ENCODE results near the gene SLC43A2. TPM values are rescaled to one million over a fixed set of nuclear protein-coding genes. Genes with fewer than 3 reads are reported as not detected.

Gene SLC43A2
- total and polyA plus RNA-seq, 2 of the 13 experiments (the other 11 are each of a cell fraction or from before 2014, with no cell fraction given), result 7.3 to 20.0 TPM

GRCh38 chr17:1628856-1629503, 346 bp upstream of the SLC43A2 start (continued):
- TF ChIP-seq HOXA7 (CRISPR knock-in tag; IDR thresholded peaks at IDR 0.05) (no peak), RAD21 (CRISPR knock-in tag; IDR thresholded peaks at IDR 0.05) (peak; percentile 78), KDM5B (CRISPR knock-in tag; IDR thresholded peaks at IDR 0.05; ENCODE audit: borderline replicate concordance) (no peak), MBNL3 (CRISPR knock-in tag; conservative IDR thresholded peaks at IDR 0.05) (no peak), ZNF530 (CRISPR knock-in tag; IDR thresholded peaks at IDR 0.05; ENCODE audit: low read depth) (no peak), HNF4A (CRISPR knock-in tag; IDR thresholded peaks at IDR 0.05) (no peak), SMAD9 (CRISPR knock-in tag; IDR thresholded peaks at IDR 0.05) (no peak), ATF3 (CRISPR knock-in tag; IDR thresholded peaks at IDR 0.05) (no peak), ZBTB2 (CRISPR knock-in tag; IDR thresholded peaks at IDR 0.05; ENCODE audit: low read depth) (0 out of 2 replicates have a peak, but pooled peaks have one; percentile 37), CREB3 (CRISPR knock-in tag; IDR thresholded peaks at IDR 0.05) (no peak), ZNF547 (CRISPR knock-in tag; IDR thresholded peaks at IDR 0.05) (no peak), ZNF367 (CRISPR knock-in tag; IDR thresholded peaks at IDR 0.05; ENCODE audit: borderline replicate concordance) (no peak), SIN3A (IDR thresholded peaks at IDR 0.05; ENCODE audit: borderline replicate concordance, low read depth, low read length) (0 out of 2 replicates have a peak, but pooled peaks have one; percentile 49), ATF7 (IDR thresholded peaks at IDR 0.05) (no peak), ATF7 (CRISPR knock-in tag; IDR thresholded peaks at IDR 0.05) (no peak), ARNT (IDR thresholded peaks at IDR 0.05) (no peak), NFATC3 (CRISPR knock-in tag; IDR thresholded peaks at IDR 0.05) (no peak), ELF1 (CRISPR knock-in tag; IDR thresholded peaks at IDR 0.05) (peak; percentile 39; the same call in 1 of the 2 replicates), POLR2A (IDR thresholded peaks at IDR 0.05; ENCODE audit: insufficient read depth in 1 of 2, low read depth in 2 of 2, low read length in 2 of 2) (0 out of 4 replicates have a peak, but pooled peaks of 1 of the 2 experiments have one; percentile 42), MED13 (CRISPR knock-in tag; IDR thresholded peaks at IDR 0.05) (no peak), PRDM10 (CRISPR knock-in tag; IDR thresholded peaks at IDR 0.05; ENCODE audit: low read depth) (0 out of 2 replicates have a peak, but pooled peaks have one; percentile 45), ZNF569 (CRISPR knock-in tag; IDR thresholded peaks at IDR 0.05; ENCODE audit: borderline replicate concordance) (no peak), ZNF224 (CRISPR knock-in tag; IDR thresholded peaks at IDR 0.05) (0 out of 2 replicates have a peak, but pooled peaks have one; percentile 17)
- TF ChIP-seq, protein P1, sequence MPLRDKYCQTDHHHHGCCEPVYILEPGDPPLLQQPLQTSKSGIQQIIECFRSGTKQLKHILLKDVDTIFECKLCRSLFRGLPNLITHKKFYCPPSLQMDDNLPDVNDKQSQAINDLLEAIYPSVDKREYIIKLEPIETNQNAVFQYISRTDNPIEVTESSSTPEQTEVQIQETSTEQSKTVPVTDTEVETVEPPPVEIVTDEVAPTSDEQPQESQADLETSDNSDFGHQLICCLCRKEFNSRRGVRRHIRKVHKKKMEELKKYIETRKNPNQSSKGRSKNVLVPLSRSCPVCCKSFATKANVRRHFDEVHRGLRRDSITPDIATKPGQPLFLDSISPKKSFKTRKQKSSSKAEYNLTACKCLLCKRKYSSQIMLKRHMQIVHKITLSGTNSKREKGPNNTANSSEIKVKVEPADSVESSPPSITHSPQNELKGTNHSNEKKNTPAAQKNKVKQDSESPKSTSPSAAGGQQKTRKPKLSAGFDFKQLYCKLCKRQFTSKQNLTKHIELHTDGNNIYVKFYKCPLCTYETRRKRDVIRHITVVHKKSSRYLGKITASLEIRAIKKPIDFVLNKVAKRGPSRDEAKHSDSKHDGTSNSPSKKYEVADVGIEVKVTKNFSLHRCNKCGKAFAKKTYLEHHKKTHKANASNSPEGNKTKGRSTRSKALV (CRISPR knock-in tag; IDR thresholded peaks at IDR 0.05), result no peak

All from HepG2 (cell line).